GM10266 (cell line): Measurements from ENCODE around the gene TMEM72.
A peak's percentile ranks its signal among the peaks of the same experiment; 100 is the strongest.

Experiments
- DNase-seq: peaks from one replicate; pipeline ENCODE4 v3.0.0; 2012; ENCODE audit errors: extremely low spot score
- CTCF ChIP-seq: IDR thresholded peaks from 2 replicates; pipeline ENCODE4 v1.5.1; 2012; ENCODE audit warnings: mild to moderate bottlenecking, low read depth; ENCODE audit not compliant: control insufficient read depth, insufficient read depth; ENCODE audit errors: missing control alignments

Gene TMEM72

DNA sequence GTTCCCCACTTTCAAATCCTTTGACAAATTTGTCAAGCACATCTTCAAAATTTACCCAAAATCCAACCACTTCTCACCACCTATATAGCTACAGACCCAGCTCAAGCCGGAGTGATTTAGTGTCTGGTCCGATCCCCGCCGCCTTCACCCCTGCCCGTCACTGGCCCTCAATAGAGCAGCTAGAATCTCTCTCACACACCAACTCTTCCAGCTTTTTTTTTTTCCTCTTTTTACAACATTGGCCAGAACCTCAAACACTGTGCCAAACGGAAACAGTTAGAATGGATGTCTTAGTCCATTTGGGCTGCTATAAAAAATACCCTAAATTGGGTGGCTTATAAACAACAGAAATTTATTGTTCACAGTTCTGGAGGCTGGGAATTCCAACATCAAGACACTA is 41.1 kb upstream of the TMEM72 start:
- DNase-seq, result no peak
- TF ChIP-seq CTCF, result no peak

GRCh38 chr10:44873160-44873559 is 38.0 kb upstream of the TMEM72 start:
- TF ChIP-seq CTCF, result no peak
- DNase-seq, result no peak

GRCh38 chr10:44874166-44874565 is 37.0 kb upstream of the TMEM72 start:
- DNase-seq, result no peak
- TF ChIP-seq CTCF, result no peak

GRCh38 chr10:44878706-44879530 is 32.2 kb upstream of the TMEM72 start:
- no peak for TF ChIP-seq CTCF
- DNase-seq, result peak; percentile 79

- TF ChIP-seq CTCF, result no peak
Observed at GRCh38 chr10:44879531-44879899, 31.6 kb upstream of the TMEM72 start.

DNA sequence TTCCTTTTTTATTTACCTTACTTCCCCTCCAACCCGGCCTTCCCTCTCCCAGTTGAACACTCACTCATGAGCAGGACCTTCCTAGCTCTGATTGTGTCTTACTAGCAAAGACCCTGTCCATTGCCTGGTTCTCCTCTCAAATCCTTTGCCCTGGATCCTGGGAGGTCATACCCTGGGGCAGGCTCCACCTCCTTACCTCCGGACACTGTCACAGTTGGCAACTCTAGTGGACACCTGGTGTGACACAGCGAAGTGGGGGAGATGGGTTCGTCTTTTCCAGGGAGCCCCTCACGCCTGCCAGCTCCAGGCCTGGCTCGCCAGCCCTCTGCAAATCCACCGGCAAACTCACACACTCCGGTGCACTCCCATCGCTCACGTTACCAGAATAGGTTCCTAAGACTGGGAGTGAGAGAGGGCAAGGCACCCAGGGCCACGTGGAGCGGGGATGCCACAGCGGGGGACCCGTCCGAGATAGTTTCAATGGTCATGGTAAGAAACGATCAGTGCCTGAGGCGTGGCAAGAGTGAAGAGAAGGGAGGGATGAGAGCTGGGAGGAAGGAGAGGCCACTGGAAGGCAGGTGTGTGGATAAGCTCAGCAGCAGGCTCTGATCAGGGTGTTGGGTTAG is 30.9 kb upstream of the TMEM72 start:
- TF ChIP-seq CTCF, result no peak
- no peak for DNase-seq

More at GRCh38 chr10:44879531-44879899, 31.6 kb upstream of the TMEM72 start:
- no peak for DNase-seq

DNA sequence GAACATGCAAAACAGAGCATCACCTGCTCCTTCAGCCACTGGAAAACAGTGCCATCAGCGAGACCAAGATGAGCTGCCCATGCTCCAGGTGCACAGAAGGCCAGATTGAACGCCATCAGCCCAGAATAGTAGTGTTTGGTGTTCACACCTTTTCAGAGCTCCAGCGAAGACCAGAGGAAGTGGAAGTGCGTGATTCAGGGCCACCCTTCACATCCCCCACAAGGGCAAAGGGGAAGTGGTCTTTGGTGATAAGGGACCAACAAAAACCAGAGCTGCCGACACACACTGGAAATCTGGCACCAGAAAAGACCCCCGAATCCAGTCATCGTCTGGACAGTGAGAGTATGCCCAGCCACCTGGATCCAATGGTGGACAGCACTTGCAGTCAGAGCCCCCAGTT is 29.5 kb upstream of the TMEM72 start:
- TF ChIP-seq CTCF, result no peak
- no peak for DNase-seq
